H1 (cell line): ENCODE measurements around the gene GAK. TPM values are rescaled to one million over a fixed set of nuclear protein-coding genes. Genes with fewer than 3 reads are reported as not detected.
A peak's percentile ranks its signal among the peaks of the same experiment; 100 is the strongest.

Source experiments
- E2F6 ChIP-seq: IDR thresholded peaks from 2 replicates; pipeline ENCODE4 v1.6.1; 2012; ENCODE audit warnings: inconsistent platforms
- POLR2A ChIP-seq, 2 experiments: IDR thresholded peaks; 1 replicate in 1 of 2; 2 replicates in 1 of 2; pipeline ENCODE4 v1.6.1; 2011; ENCODE audit warnings: low read depth in 2 of 2, low read length in 2 of 2, mild to moderate bottlenecking in 2 of 2; ENCODE audit errors: control extremely low read depth in 1 of 2
- polyA plus RNA-seq, 7 experiments: library from polyadenylated mRNA; depleted of rRNA in 3 of 7; stranded (reverse) in 5 of 7; unstranded in 2 of 7; fragments of >200 nt in 5 of 7; fragments of 200-250 nt in 2 of 7; gene quantifications; 1 replicate in 5 of 7; 2 replicates in 1 of 7; 4 replicates in 1 of 7; pipeline versions ENCODE4 v1.2.1 to v1.2.3, GENCODE V29; 2011 to 2013; ENCODE audit warnings: missing spikeins in 2 of 7, mixed read lengths in 2 of 7
- total RNA-seq: library from RNA; stranded (reverse); fragmentation: NEBNext Ultra II Directional; extraction: Animal tissue kit (Norgen Biotek cat#: 25700); gene quantifications from 2 replicates; pipeline ENCODE4 v1.2.1, GENCODE V29; 2021

The GAK gene
- total and polyA plus RNA-seq, 2 of the 8 experiments (the other 6 are each of a cell fraction or from before 2014, with no cell fraction given), result 31.5 to 70.8 TPM

GRCh38 chr4:813900-814299 is 118.2 kb downstream of the GAK start (continued):
- peak; percentile 44; the same call in 1 of the 2 replicates for TF ChIP-seq E2F6
- no peak for TF ChIP-seq POLR2A (IDR thresholded peaks at IDR 0.05; ENCODE audit: control extremely low read depth in 1 of 2, low read depth in 2 of 2, low read length in 2 of 2)
